Tibial artery (tissue), 4 donors: Measurements from ENCODE around the gene NXPE2.

Source experiments
- DNase-seq, 2 donors: peaks; one replicate each; pipeline ENCODE4 v3.0.0-alpha.2; 2019
- H3K27ac ChIP-seq, 2 donors: fragments of 200-600 bp; sonication (generic) in 1 of 2; 1 replicate in 1 of 2; 2 replicates in 1 of 2; pipeline ENCODE4 v1.5.1; 2018 to 2019; ENCODE audit warnings: mild to moderate bottlenecking in 1 of 2
- H3K27me3 ChIP-seq, 2 donors: fragments of 200-600 bp; sonication (generic) in 1 of 2; one replicate each; pipeline versions ENCODE4 v1.5.1 to v1.6.0; 2016 to 2019
- H3K36me3 ChIP-seq, 3 donors: fragments of 200-600 bp; sonication (generic) in 2 of 3; one replicate each; pipeline ENCODE4 v1.5.1; 2016 to 2019; ENCODE audit warnings: mild to moderate bottlenecking in 2 of 3
- H3K4me1 ChIP-seq, 4 donors: fragments of 200-600 bp; sonication (generic) in 2 of 4; 1 replicate in 3 of 4; 2 replicates in 1 of 4; pipeline ENCODE4 v1.5.1; 2016 to 2019
- H3K4me3 ChIP-seq, 2 donors: fragments of 200-600 bp; sonication (generic) in 1 of 2; 1 replicate in 1 of 2; 2 replicates in 1 of 2; pipeline ENCODE4 v1.5.1; 2018 to 2019; ENCODE audit warnings: mild to moderate bottlenecking in 2 of 2
- H3K9me3 ChIP-seq, 3 donors: fragments of 200-600 bp; sonication (generic) in 1 of 3; one replicate each; pipeline ENCODE4 v1.5.1; 2016 to 2019
- intact Hi-C: fragments of 100-400 bp; cut with DNase I; formaldehyde crosslinking; loops from one replicate; pipeline ENCODE4 v1.15.0; 2023; ENCODE audit warnings: low total_unique reads
- TF ChIP-seq, protein P1 (sequence below), 2 experiments: fragments of 200-600 bp in 1 of 2; fragments of 450-650 bp in 1 of 2; IDR thresholded peaks; one replicate each; pipeline ENCODE4 v1.5.1; 2017 to 2019; ENCODE audit warnings: antibody characterized with exemption in 2 of 2, mild to moderate bottlenecking in 1 of 2, moderate library complexity in 1 of 2

The NXPE2 gene

DNA sequence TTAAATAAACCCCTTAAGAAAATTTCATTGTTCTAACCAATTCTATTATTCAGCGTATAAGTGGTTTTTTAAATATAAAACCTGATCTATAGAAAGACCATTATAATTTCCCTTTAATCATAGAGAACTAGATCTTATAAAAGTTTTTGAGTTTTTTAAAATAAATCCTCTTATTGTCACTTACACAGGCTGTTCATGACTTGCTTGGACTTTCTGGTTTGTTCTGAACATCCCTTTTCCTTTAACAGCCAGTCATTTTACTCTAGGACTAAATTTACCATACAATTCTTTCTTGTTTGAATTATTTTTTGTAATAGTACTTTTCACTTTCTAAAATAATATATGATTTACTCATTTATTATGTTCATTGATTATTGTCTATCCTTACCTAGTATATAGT, 4.7 kb downstream of the NXPE2 start:
- no peak for DNase-seq
- Histone ChIP-seq H3K4me1 (no peaks in the 10 kb centered on the region), H3K27ac (no peak overlapping the region), H3K9me3 (no peaks in the 10 kb centered on the region), H3K27me3 (no peaks in the 10 kb centered on the region), H3K4me3 (no peak overlapping the region), H3K36me3 (no peaks in the 10 kb centered on the region)
- intact Hi-C loops = no loop called here
- TF ChIP-seq, protein P1, sequence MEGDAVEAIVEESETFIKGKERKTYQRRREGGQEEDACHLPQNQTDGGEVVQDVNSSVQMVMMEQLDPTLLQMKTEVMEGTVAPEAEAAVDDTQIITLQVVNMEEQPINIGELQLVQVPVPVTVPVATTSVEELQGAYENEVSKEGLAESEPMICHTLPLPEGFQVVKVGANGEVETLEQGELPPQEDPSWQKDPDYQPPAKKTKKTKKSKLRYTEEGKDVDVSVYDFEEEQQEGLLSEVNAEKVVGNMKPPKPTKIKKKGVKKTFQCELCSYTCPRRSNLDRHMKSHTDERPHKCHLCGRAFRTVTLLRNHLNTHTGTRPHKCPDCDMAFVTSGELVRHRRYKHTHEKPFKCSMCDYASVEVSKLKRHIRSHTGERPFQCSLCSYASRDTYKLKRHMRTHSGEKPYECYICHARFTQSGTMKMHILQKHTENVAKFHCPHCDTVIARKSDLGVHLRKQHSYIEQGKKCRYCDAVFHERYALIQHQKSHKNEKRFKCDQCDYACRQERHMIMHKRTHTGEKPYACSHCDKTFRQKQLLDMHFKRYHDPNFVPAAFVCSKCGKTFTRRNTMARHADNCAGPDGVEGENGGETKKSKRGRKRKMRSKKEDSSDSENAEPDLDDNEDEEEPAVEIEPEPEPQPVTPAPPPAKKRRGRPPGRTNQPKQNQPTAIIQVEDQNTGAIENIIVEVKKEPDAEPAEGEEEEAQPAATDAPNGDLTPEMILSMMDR (IDR thresholded peaks at IDR 0.05) = no peak

DNA sequence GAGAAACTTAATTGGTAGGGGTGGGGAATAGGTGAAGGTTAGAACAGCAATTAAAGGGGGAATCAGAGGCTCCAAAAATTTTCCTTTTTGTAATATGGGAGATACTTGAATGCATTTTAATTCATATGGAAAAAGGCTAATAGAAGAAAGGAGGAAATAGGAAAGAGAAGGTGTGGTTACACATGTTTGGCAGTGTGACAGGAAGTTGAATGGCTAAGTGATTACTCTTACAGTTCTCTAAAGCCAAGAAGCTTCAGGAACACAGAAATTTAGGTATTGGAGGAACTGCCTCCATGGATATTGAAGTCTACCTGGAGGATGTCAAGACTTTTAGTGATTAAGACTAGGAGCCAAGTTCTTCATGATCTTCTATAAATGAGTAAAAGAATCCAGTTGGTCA, 6.3 kb downstream of the NXPE2 start:
- Histone ChIP-seq H3K27ac (no peak overlapping the region), H3K36me3 (no peaks in the 10 kb centered on the region), H3K9me3 (no peaks in the 10 kb centered on the region), H3K4me3 (no peak overlapping the region), H3K4me1 (no peaks in the 10 kb centered on the region), H3K27me3 (no peaks in the 10 kb centered on the region)
- intact Hi-C loops = no loop called here
- TF ChIP-seq, protein P1 (IDR thresholded peaks at IDR 0.05) = no peak
- DNase-seq = no peak

DNA sequence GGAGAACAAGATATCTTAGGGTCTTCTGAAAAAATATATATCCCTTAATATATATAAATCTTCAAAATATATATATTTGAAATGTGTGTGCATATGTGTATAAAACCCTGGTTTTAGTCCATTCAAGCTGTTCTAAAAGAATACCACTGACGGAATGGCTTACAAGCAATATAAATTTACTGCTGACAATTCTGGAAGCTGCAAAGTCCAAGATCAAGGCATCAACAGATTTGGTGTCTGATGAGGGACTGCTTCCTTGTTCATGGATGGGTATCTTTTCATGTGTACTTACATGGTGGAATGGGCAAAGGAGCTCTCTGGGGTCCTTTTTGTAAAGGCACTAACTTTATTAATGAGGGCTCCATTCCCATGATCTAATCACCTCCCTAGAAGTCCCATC, 6.8 kb downstream of the NXPE2 start:
- intact Hi-C loops = no loop called here
- no peaks in the 10 kb centered on the region for H3K9me3 ChIP-seq
- no peaks in the 10 kb centered on the region for H3K27me3 ChIP-seq
- H3K27ac ChIP-seq = no peak overlapping the region
- TF ChIP-seq, protein P1 (IDR thresholded peaks at IDR 0.05) = no peak
- DNase-seq = no peak
- H3K36me3 ChIP-seq = no peaks in the 10 kb centered on the region
- no peak overlapping the region for H3K4me3 ChIP-seq
- no peaks in the 10 kb centered on the region for H3K4me1 ChIP-seq

DNA sequence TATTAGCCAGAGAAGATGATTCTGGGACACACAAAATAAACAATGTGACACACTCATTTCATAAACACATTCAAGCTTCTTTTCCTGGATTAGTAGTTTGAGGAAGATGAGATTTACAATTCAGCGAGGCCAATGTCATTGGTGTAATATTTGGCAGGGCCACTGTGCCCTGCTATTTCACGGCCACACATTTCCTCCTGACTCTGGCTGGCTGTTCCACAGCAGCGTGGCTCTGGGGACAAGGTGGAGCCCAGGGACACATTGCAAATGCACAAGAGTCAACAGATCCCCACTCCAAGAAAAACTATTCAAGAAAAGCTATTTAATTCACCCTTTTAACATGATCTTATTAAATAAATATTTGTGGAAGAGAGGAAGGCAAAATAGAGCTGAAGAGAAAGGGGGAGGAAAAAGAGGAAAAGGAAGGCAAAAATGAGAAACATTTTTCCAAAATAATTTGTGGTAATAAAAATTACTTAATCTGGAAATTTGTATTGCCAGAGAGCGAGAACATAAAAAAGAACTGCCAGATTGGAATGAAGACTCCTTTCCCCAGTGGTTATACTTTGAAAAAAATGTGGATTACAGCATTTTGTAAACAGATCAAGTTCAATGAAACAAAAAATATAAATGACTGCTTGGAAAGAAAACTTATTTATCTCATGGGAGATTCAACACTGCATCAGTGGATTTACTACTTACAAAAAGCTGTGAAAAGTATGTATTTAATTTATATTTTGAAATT, 27.1 kb downstream of the NXPE2 start:
- Histone ChIP-seq H3K27ac (no peak overlapping the region), H3K36me3 (no peaks in the 10 kb centered on the region), H3K27me3 (no peaks in the 10 kb centered on the region), H3K9me3 (peaks cover 0 to 2% (median 0%) of the 10 kb centered on the region in 3 donors), H3K4me1 (peaks cover 0 to 17% (median 3%) of the 10 kb centered on the region in 4 donors), H3K4me3 (no peak overlapping the region)
- intact Hi-C loops = no loop called here
- peak; percentile 81 to 82 for DNase-seq
- TF ChIP-seq, protein P1 (IDR thresholded peaks at IDR 0.05) = no peak

DNA sequence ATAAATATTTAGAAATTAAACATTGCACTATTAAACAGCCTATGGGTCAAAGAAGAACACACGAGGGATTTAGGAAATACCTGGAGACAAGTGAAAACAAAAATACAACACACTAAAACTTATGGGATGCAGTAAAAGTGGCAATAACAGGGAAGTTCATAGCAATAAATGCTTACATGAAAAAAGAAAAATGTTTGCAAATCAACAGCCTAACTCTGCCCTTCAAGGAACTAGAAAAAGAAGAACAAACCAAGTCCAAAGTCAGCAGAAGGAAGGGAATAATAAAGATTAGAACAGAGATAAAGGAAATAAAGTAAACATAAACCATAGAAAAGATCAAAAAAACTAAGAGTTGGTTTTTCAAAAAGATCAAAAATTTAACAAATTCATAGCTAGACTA, 31.6 kb downstream of the NXPE2 start:
- Histone ChIP-seq H3K27ac (no peak overlapping the region), H3K4me1 (peaks cover 0 to 12% (median 3%) of the 10 kb centered on the region in 4 donors), H3K4me3 (no peak overlapping the region), H3K36me3 (no peaks in the 10 kb centered on the region), H3K27me3 (no peaks in the 10 kb centered on the region), H3K9me3 (peaks cover 0 to 14% (median 0%) of the 10 kb centered on the region in 3 donors)
- TF ChIP-seq, protein P1 (IDR thresholded peaks at IDR 0.05) = no peak
- intact Hi-C loops = no loop called here
- no peak for DNase-seq
